Measurements from ENCODE around the gene COG3.
"Not testable (repeated sequence)": the region's sequence is repeated elsewhere in the genome, so short reads cannot be mapped to it uniquely, and the experiment has no call there.

Gene COG3, protein sequence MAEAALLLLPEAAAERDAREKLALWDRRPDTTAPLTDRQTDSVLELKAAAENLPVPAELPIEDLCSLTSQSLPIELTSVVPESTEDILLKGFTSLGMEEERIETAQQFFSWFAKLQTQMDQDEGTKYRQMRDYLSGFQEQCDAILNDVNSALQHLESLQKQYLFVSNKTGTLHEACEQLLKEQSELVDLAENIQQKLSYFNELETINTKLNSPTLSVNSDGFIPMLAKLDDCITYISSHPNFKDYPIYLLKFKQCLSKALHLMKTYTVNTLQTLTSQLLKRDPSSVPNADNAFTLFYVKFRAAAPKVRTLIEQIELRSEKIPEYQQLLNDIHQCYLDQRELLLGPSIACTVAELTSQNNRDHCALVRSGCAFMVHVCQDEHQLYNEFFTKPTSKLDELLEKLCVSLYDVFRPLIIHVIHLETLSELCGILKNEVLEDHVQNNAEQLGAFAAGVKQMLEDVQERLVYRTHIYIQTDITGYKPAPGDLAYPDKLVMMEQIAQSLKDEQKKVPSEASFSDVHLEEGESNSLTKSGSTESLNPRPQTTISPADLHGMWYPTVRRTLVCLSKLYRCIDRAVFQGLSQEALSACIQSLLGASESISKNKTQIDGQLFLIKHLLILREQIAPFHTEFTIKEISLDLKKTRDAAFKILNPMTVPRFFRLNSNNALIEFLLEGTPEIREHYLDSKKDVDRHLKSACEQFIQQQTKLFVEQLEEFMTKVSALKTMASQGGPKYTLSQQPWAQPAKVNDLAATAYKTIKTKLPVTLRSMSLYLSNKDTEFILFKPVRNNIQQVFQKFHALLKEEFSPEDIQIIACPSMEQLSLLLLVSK

DNA sequence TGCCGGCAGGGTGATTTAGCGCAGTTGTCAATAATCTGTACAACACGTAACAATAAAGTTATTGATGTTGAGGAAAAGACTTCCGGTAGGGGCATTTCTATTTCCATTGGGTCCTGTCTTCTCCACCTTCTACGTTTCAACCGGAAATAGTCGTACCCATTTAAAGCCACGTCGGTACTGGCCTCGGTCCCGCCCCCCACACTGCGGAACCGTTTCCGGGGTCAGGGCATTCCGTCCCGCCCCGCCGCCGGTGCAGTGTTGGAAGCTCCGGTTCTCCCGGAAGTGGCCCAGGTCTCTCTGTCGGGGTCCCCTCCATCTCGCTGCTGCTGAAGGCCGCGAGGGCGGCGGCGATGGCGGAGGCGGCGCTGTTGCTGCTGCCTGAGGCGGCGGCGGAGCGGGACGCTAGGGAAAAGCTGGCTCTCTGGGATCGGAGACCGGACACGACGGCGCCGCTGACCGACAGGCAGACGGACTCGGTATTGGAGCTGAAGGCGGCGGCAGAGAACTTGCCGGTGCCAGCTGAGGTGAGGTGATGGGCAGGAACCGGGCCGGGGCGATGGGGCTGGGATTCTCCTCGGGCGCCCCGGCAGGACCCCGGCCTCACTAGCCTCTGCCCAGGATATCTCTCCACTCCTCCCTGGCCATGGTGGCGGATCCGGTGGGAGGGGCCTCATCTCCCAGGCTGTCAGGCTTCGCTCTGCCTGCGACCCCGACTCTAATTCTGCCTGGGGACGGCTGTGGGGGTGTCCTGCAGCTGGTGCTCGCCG, at the start of gene COG3:
Gene COG3, plus strand, starts transcription at position 253 of the 767 bp plus-strand sequence. Its CDS starts 98 bp downstream, at position 351.
- H3K36me3 Mint-ChIP-seq (ENCODE audit: low read depth): peaks cover 14% of the 10 kb centered on the region
- peaks cover 55% of the 10 kb centered on the region for H3K4me1 Mint-ChIP-seq (ENCODE audit: low read depth)
- H3K27me3 Mint-ChIP-seq: no peaks in the 10 kb centered on the region
- H3K27ac Mint-ChIP-seq: peak within 1 kb of the TSS; percentile 93
- no peaks in the 10 kb centered on the region for H3K9me3 Mint-ChIP-seq
- H3K4me3 Mint-ChIP-seq: peak within 1 kb of the TSS; percentile 94

DNA sequence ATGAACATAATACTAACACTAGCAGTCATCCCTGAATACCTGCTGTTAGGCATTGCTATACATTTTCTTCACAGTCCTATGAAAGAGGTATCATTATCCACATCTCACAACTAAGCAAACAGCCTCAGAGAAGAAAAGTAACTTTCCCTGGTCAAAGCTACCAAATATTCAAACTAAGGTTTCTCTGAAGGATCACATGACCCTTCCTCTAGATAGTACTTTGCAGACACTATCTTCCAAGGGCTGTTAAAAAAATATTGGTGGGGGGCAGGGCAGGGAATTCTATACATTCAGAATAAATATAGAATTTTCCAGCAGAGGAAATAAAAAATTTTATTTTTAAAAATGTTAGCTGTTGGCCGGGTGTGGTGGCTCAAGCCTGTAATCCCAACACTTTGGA, 49.6 kb upstream of the COG3 start:
- peaks cover 27% of the 10 kb centered on the region for H3K4me1 Mint-ChIP-seq (ENCODE audit: low read depth)
- no peak overlapping the region for H3K27ac Mint-ChIP-seq
- H3K27me3 Mint-ChIP-seq: no peaks in the 10 kb centered on the region
- no peaks in the 10 kb centered on the region for H3K9me3 Mint-ChIP-seq
- peaks cover 10% of the 10 kb centered on the region for H3K36me3 Mint-ChIP-seq (ENCODE audit: low read depth)
- H3K4me3 Mint-ChIP-seq: no peak overlapping the region

DNA sequence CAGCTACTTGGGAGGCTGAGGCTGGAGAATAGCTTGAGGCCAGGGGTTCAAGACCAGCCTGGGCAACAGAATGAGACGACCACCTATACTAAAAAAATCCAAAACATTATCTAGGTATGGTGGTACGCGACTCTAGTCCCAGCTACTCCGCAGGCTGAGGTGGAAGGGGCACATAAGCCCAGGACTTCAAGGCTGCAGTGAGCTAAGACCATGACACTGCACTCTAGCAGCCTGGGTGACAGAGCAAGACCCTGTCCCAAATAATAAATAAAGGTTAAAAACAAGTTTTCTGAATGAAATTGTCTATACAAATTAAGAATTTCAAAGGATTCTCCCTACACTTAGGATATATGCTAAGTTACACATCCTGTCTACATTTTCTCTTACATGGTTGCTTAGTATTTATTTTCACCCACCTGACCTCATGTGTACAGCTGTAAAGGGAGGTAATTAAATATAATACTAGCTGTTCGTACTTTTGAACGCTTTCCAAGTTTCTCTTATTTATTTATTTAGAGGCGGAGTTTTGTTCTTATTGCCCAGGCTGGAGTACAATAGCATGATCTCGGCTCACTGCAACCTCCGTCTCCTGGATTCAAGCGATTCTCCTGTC, 48.1 kb upstream of the COG3 start:
- H3K27me3 Mint-ChIP-seq: no peaks in the 10 kb centered on the region
- peaks cover 27% of the 10 kb centered on the region for H3K4me1 Mint-ChIP-seq (ENCODE audit: low read depth)
- no peaks in the 10 kb centered on the region for H3K9me3 Mint-ChIP-seq
- peak overlapping the region; percentile 93 for H3K27ac Mint-ChIP-seq
- H3K4me3 Mint-ChIP-seq: peak overlapping the region; percentile 89
- no peaks in the 10 kb centered on the region for H3K36me3 Mint-ChIP-seq (ENCODE audit: low read depth)

DNA sequence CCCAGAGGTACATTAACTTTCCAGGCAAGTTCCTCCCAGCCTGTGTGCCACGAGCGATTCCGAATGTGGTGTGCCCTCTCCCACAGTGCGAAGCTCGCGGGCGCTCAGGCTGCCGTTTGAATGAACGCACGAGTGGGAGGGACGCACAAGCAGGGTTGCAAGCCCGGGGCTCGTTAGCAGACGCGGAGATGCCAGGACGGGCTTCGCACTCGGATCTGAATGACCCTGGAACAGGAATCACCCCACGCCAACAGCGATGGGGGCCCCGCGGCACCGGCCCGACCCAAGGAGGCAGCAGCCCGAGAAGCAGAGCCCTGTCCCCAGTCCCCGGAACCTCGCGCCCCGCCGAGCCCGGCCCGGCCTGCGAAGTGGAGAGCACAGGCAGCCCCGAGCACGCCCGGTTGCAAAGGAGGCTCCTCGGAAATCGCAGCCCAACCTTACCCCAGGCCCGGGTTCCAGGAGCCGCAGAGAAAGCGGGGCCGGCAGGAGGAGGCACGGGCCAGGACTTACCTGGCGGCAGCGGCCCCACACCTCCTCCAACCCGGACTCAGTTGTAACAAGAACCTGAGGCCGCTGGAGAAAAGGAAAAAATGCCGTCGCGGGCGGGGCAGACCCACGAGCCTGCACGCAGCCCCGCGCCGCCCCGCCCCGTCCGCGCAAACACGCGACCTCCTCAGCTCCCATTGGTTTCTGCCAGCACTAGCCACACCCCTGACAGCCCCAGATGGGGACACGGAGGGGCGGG, 46.8 kb upstream of the COG3 start, which contains the start of gene SLC25A30:
Gene SLC25A30, minus strand, starts transcription at position 584 of the 745 bp plus-strand sequence. CDS start 6,948 bp downstream, outside the sequence.
- Mint-ChIP-seq H3K4me1 (ENCODE audit: low read depth) (peaks cover 27% of the 10 kb centered on the region), H3K27me3 (no peaks in the 10 kb centered on the region), H3K4me3 (peak within 1 kb of the TSS; percentile 89), H3K9me3 (no peaks in the 10 kb centered on the region), H3K27ac (peak within 1 kb of the TSS; percentile 93), H3K36me3 (ENCODE audit: low read depth) (no peaks in the 10 kb centered on the region)

DNA sequence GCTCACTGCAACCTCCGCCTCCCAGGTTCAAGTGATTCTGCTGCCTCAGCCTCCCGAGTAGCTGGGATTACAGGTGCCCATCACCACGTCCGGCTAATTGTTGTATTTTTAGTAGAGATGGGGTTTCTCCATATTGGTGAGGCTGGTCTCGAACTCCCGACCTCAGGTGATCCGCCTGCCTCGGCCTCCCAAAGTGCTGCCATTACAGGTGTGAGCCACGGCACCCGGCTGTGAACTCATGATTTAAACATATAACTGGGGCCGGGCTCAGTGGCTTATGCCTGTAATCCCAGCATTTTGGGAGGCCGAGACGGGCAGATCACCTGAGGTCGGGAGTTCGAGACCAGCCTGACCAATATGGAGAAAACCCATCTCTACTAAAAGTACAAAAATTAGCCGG, 45.4 kb upstream of the COG3 start:
- H3K4me3 Mint-ChIP-seq; H3K27me3 Mint-ChIP-seq; H3K36me3 Mint-ChIP-seq (ENCODE audit: low read depth); H3K27ac Mint-ChIP-seq; H3K9me3 Mint-ChIP-seq: not testable (repeated sequence)
- H3K4me1 Mint-ChIP-seq (ENCODE audit: low read depth): peaks cover 23% of the 10 kb centered on the region

DNA sequence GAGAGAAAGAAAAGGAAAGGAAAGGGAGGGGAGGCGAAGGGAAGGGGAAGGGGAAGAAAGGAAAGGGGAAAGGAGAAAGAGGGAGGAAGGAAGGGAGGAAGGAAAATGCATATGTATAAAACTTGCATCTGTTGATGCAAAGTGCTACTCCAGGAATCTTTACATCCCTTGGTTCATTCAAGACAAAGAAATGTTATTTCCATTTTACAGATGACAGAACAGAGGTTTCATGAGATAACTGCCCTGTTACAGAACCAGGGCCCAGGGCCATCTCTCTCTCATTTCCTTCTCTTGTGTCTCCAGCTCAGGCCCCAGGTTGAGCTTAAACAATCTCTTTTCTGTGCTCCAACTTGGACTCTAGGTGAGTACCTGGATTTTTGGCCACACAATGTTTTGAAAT, 44.8 kb upstream of the COG3 start:
- Mint-ChIP-seq H3K27ac (no peak overlapping the region), H3K36me3 (ENCODE audit: low read depth) (no peaks in the 10 kb centered on the region), H3K4me1 (ENCODE audit: low read depth) (peaks cover 18% of the 10 kb centered on the region), H3K4me3 (no peak overlapping the region), H3K9me3 (no peaks in the 10 kb centered on the region), H3K27me3 (no peaks in the 10 kb centered on the region)

DNA sequence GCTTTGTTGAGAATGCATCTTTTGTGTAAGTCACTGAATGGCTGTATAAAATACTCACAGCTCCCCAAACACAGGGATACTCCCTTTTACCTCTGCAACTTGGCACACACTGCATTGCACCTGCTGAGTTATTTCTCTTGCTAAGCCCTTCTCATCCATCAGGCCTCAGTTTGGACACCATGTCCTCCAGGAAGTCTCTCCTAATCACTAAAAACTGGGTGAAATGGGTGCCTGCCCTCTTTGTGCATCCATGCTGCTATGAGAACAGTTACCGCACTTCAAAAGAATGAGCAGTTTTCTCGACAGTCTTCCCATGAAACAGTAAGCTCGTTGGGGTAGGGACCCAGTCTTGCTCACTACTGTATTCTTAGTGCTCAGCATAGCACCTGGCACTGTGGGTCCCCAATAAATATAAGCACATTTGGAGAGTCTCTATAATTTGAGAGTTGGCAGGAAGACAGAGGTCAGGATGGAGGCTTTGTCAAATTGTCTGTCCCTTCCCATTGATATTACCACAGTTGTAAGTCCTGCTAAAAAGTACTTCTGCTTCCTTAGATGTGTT, 41.9 kb upstream of the COG3 start:
- peaks cover 5% of the 10 kb centered on the region for H3K4me1 Mint-ChIP-seq (ENCODE audit: low read depth)
- H3K27me3 Mint-ChIP-seq: no peaks in the 10 kb centered on the region
- no peak overlapping the region for H3K27ac Mint-ChIP-seq
- H3K4me3 Mint-ChIP-seq: no peak overlapping the region
- no peaks in the 10 kb centered on the region for H3K36me3 Mint-ChIP-seq (ENCODE audit: low read depth)
- H3K9me3 Mint-ChIP-seq: no peaks in the 10 kb centered on the region

DNA sequence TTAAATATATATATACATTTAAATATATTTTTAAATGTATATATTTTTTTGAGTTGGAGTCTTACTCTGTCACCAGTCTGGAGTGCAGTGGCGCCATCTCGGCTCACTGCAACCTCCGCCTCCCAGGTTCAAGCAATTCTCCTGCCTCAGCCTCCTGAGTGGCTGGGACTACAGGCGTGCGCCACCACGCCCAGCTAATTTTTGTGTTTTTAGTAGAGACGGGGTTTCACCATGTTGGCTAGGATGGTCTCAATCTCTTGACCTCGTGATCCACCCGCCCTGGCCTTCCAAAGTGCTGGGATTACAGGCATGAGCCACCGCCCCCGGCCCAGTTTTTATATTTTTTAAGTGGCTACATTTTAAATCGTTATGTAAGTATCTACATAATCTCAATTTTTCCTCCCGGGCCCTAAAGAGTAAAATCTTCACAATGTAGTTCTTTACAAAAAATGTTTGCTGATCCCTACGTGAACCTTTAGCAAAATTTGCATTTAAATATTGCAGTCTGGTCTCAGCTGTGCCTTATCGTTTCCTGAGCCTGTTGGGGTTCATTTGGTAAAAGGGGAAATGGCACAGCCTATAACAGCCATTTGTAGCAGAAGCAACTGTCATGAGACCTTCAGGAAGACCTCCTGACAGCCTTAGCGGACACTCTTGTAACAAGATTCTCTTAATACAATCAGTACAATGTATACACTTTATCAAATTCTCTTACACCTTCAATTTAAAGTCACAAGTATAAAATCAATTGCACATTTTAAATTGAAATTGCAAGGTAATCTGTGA, 38.5 kb upstream of the COG3 start:
- not testable (repeated sequence) for H3K4me1 Mint-ChIP-seq (ENCODE audit: low read depth); H3K36me3 Mint-ChIP-seq (ENCODE audit: low read depth); H3K4me3 Mint-ChIP-seq; H3K27ac Mint-ChIP-seq; H3K9me3 Mint-ChIP-seq; H3K27me3 Mint-ChIP-seq

DNA sequence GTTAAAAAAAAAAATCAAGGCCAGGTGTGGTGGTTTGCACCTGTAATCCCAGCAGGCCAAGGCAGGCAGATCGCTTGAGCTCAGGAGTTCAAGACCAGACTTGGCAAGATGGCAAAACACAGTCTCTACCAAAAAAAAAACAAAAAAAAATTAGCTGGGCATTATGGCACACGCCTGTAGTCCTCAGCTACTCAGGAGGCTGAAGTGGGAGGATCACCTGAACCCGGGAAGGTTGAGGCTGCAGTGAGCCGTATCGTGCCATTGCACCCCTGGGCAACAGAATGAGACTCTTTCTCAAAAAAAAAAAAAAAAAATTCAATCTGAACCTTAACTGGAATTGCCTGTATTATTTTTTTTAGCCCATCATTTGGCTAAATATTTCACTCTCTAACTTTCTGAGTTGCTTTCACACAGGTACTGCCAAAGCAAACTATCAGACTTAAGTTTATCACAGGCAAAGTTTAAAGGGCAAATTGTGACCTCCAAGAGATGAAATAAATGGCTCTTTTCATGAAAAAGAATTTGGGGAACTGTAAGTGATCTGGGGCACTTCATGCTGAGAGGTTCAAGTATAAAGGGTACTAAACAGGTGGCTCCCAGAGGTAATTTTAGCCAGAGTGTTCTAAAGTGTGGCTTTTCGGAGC, 31.9 kb upstream of the COG3 start:
- H3K36me3 Mint-ChIP-seq (ENCODE audit: low read depth): no peaks in the 10 kb centered on the region
- H3K4me3 Mint-ChIP-seq: no peak overlapping the region
- H3K9me3 Mint-ChIP-seq: no peaks in the 10 kb centered on the region
- no peaks in the 10 kb centered on the region for H3K4me1 Mint-ChIP-seq (ENCODE audit: low read depth)
- no peak overlapping the region for H3K27ac Mint-ChIP-seq
- H3K27me3 Mint-ChIP-seq: no peaks in the 10 kb centered on the region

DNA sequence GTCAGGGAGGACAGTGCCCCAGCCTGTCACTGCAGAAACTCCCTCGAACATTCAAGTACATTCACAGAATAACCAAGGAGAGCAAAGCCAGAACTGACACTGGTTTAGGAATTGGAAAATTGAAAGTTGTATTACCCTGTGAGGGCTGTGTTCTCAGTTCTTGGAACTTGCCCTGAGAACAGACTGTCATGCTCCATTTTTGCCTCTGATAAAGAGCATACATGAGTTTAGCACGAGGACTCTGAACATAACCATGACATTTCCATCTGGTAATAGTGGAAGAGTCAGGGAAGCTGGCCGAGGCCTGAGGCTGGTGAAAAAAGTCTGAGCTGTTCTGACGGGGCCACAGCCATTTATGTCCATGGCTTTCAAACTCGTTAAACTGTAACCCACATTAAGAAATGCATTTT, 31.4 kb upstream of the COG3 start:
- Mint-ChIP-seq H3K9me3 (no peaks in the 10 kb centered on the region), H3K27me3 (no peaks in the 10 kb centered on the region), H3K4me1 (ENCODE audit: low read depth) (no peaks in the 10 kb centered on the region), H3K36me3 (ENCODE audit: low read depth) (no peaks in the 10 kb centered on the region), H3K4me3 (no peak overlapping the region), H3K27ac (no peak overlapping the region)

DNA sequence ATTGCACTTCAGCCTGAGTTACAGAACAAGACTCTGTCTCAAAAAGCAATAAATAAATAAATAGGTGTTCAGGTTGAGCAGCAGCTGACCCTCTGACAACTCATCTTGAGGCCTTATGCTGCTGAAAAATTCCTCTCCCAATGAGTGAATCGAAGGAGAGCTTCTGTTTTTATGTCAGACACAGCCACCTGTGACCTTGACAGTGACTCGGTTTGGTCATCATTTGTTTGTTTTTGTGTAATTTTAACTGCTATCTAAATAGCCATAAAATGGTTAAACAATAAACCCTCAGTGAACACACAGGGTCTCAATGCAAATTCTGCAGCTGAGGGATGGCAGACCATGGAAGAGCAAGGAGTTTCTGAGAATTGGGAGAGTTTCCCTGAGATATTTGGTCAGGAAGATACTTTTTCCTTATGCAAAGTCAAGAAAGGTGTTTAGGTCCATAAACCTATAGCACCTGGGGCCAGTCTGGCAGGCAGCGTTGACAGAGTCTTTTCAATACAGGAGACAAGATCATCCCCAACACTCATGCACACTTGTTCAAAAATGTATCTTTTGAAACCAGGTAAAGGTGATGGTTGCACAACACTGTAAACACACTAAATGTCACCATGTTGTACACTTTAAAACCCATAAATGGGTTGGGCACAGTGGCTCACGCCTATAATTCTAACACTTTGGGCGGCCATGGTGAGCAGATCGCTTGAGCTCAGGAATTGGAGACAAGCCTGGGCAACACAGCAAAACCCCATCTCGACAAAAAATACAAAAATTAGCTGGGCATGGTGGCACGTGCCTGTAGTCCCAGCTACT, 30.0 kb upstream of the COG3 start:
- no peak overlapping the region for H3K4me3 Mint-ChIP-seq
- H3K4me1 Mint-ChIP-seq (ENCODE audit: low read depth): no peaks in the 10 kb centered on the region
- H3K36me3 Mint-ChIP-seq (ENCODE audit: low read depth): no peaks in the 10 kb centered on the region
- H3K27me3 Mint-ChIP-seq: no peaks in the 10 kb centered on the region
- no peak overlapping the region for H3K27ac Mint-ChIP-seq
- no peaks in the 10 kb centered on the region for H3K9me3 Mint-ChIP-seq

DNA sequence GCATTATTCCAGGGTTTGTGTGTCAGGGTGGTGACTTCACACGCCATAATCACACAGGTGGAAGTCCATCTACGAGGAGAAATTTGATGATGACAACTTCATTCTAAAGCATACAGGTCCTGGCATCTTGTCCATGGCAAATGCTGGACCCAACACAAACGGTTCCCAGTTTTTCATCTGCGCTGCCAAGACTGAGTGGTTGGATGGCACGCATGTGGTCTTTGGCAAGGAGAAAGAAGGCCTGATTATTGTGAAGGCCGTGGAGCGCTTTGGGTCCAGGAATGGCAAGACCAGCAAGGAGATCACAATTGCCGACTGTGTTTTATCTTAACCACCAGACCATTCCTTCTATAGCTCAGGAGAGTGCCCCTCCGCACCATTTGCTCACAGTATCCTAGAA, 28.4 kb upstream of the COG3 start:
- Mint-ChIP-seq H3K36me3 (ENCODE audit: low read depth) (no peaks in the 10 kb centered on the region), H3K4me1 (ENCODE audit: low read depth) (peaks cover 15% of the 10 kb centered on the region), H3K27me3 (no peaks in the 10 kb centered on the region), H3K9me3 (no peaks in the 10 kb centered on the region), H3K27ac (no peak overlapping the region), H3K4me3 (no peak overlapping the region)

Measured in stimulated activated naive CD8-positive, alpha-beta T cell treated with anti-CD3 and anti-CD28 coated beads, Interleukin-15, Interleukin-2, amounts not matched to agents 100 ng/mL and 50 ng/mL, for 24 hours (primary cell).